Activated CD4-positive, alpha-beta T cell treated with anti-CD3 and anti-CD28 coated beads, Interleukin-10, Interleukin-2, amounts not matched to agents 100 ng/mL and 50 ng/mL, durations not matched to agents 16 hours and 8 hours (primary cell): ENCODE measurements around the gene MFSD1.

Experiments
- DNase-seq: peaks from one replicate; pipeline ENCODE4 v3.0.0-alpha.2; 2020

MFSD1 gene

DNA sequence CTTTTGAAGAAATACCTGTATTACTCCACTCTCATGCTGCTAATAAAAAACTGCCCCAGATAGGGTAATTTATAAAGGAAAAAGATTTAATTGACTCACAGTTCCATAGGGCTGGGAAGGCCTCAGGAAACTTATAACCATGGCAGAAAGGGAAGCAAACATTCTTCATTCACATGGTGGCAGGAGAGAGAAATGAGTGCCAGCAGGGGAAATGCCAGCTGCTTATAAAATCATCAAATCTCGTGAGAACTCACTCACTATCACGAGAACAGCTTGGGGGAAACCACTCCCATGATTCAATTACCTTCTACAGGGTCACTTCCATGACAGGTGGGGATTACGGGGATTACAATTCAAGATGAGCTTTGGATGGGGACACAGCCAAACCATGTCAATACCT is 18.7 kb downstream of the MFSD1 start:
- DNase-seq: no peak

GRCh38 chr3:158821847-158822246 is 20.0 kb downstream of the MFSD1 start:
- DNase-seq: no peak

GRCh38 chr3:158823426-158823825 is 21.6 kb downstream of the MFSD1 start:
- no peak for DNase-seq

GRCh38 chr3:158827773-158828172 is 25.9 kb downstream of the MFSD1 start:
- DNase-seq: no peak

- no peak for DNase-seq
These were observed 28.5 kb downstream of the MFSD1 start for GRCh38 chr3:158830391-158830790.

GRCh38 chr3:158831861-158832260 is 30.0 kb downstream of the MFSD1 start:
- no peak for DNase-seq

- DNase-seq: no peak
These were observed 33.8 kb downstream of the MFSD1 start for GRCh38 chr3:158835631-158836030.

GRCh38 chr3:158836312-158836711 is 34.5 kb downstream of the MFSD1 start:
- no peak for DNase-seq

- DNase-seq: no peak
These were observed 35.4 kb downstream of the MFSD1 start for GRCh38 chr3:158837240-158837639.

DNA sequence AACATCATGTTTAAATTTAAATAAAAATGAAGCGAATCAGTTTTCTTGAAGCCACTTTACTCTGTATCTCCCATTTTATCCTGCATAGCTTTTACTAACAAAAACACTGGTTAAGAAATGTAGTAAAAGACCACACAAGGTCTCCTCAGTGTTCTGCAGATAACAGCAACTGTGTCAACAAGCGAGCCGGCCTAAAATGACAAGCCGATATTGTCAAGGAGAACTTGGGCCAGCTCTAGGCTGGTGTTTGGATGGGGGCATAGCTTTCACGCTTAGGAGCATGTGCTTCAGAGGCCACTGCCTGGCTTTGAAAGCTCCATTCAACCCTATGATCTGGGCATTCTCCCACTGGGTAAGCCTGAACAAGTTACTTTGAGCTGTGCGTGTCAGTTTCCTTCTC is 38.1 kb downstream of the MFSD1 start:
- DNase-seq: no peak

DNA sequence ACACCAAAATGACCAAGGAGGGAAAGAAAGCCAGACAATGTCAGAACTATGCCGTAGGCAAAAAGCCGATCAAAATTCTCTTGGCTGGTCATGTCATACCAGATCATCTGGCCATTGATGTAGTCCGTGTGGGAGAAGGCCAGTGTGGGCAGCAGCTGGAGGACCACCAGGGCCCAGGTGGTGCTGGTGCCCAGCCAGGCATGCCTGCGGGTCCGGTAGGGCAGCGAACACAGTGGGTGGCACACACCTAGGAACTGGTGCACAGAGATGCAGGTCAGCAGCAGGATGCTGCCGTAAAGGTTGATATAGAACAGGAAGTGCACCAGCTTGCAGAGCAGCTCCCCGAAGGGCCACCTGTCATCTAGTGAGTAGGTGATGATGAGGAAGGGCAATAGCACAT is 39.5 kb downstream of the MFSD1 start:
- no peak for DNase-seq

GRCh38 chr3:158842976-158843375 is 41.1 kb downstream of the MFSD1 start:
- no peak for DNase-seq

DNA sequence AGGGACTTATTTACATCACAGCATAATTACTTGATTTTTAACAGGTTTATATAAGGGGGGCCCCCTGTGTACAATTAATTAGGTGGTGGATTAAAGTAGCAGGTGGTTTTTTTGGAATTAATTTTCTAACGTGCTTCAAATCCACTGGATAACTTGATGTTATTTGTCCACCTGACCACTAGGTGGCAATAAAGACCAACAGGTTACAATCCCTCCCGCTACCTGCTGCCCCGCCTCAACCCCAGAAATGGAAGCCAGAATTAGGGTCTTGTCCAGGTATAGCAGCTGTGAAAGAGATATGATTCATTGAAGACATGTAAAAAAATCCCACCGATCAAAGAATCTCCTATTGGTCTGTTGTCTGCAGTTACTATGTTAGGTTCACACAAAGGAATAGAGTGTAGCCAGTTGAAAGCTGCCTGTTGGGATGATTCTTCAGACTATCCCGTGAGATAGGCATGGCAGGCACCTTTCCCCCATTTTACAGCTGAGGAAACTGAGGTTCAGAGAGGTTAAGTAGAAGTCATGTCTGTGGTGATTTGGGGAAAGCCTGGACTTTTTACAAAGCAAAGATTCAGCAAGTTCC is 44.0 kb downstream of the MFSD1 start:
- DNase-seq: peak; percentile 60

DNA sequence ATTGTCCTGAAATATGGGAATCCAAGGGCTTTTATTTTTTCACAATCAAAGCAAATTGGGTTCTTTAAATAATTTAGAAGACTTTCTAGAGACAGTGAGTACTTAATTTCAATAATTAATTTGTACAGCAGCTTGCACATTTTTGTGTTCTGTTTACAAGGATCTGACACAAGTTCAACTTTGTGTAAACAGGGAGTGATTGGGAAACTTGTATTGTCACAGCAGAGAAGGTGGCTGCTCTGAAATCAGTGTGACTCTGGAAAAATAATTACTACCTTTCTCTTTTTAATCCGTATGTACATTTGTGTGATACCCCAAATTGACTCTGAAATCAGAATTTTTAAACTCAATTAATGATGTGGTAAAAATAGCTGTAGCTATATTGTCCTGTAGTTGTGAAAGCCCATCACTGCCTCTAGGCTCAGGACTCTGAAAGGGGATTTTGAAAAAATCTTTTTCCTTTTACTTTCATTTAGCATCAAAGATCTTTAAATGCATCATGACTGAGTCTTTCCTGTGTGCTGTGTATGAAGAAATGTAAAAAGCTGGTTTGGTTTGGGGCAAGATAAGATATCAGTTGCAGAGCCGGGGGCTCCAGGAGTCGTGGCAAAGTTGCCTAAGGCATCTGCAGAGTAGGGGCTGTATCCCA is 45.1 kb downstream of the MFSD1 start:
- DNase-seq: peak; percentile 6

- DNase-seq: no peak
These were observed 45.6 kb downstream of the MFSD1 start for GRCh38 chr3:158847452-158847821.

GRCh38 chr3:158847885-158848284 is 46.0 kb downstream of the MFSD1 start:
- no peak for DNase-seq

GRCh38 chr3:158849757-158850156 is 47.9 kb downstream of the MFSD1 start:
- no peak for DNase-seq

- no peak for DNase-seq
These were observed 57.5 kb downstream of the MFSD1 start for GRCh38 chr3:158859362-158859761.

DNA sequence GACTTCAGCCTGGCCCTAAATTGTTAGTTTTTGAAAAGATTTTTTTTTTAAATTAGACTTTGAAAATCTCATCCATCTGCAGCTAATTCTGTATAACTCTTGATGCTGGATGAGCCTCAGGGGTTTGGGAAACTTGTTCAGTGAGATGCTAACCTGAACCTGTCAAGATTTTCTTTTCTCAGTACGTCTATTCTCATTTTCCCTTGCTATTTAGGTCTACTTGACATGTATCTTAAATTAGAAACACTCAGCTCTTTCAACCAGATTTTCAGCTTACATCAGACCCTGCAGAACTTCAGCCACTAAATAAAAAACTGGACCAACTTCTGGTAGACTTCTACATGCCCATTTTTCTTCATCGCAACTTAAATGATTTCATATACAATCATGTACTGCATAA is 61.4 kb downstream of the MFSD1 start:
- no peak for DNase-seq

GRCh38 chr3:158864492-158864891 is 62.6 kb downstream of the MFSD1 start:
- DNase-seq: no peak

- no peak for DNase-seq
These were observed 73.8 kb downstream of the MFSD1 start for GRCh38 chr3:158875700-158876099.
